SU-DHL-6 (cell line): ENCODE measurements around the gene FMN1.

ENCODE experiments used
- H2AFZ ChIP-seq: fragments of 200-600 bp; sonication (generic); 2 replicates; pipeline ENCODE4 v1.6.1; 2014; ENCODE audit warnings: low read depth, mild to moderate bottlenecking, moderate library complexity, mixed read lengths, antibody characterized with exemption, low read length; ENCODE audit not compliant: severe bottlenecking
- H3F3A ChIP-seq: fragments of 200-600 bp; shearing (Covaris generic); 2 replicates; pipeline ENCODE4 v1.6.0; 2016; ENCODE audit warnings: antibody characterized with exemption, mild to moderate bottlenecking; ENCODE audit not compliant: insufficient read depth
- H3K27ac ChIP-seq: fragments of 200-600 bp; sonication (generic); 2 replicates; pipeline ENCODE4 v1.5.1; 2016; ENCODE audit warnings: low read depth, mild to moderate bottlenecking, low read length, moderate library complexity, mixed read lengths
- H3K27me3 ChIP-seq: fragments of 200-600 bp; sonication (generic), shearing (Covaris generic); 2 replicates; pipeline ENCODE4 v1.6.0; 2014; ENCODE audit warnings: mild to moderate bottlenecking, low read length
- H3K36me3 ChIP-seq: fragments of 200-600 bp; sonication (generic); 2 replicates; pipeline ENCODE4 v1.6.1; 2014; ENCODE audit warnings: mild to moderate bottlenecking, low read length, mixed read lengths
- H3K4me2 ChIP-seq: fragments of 300-600, 200-600 bp; shearing (Covaris generic), sonication (generic); 2 replicates; pipeline ENCODE4 v1.6.0; 2014; ENCODE audit warnings: low read length, low read depth, mild to moderate bottlenecking; ENCODE audit not compliant: poor library complexity, severe bottlenecking
- H3K4me3 ChIP-seq: fragments of 200-600 bp; sonication (generic); 2 replicates; pipeline ENCODE4 v1.5.1; 2014; ENCODE audit warnings: antibody characterized with exemption, low read length, mild to moderate bottlenecking, mixed read lengths; ENCODE audit not compliant: insufficient read depth, poor library complexity, severe bottlenecking
- H3K79me2 ChIP-seq: fragments of 200-600 bp; sonication (generic); 2 replicates; pipeline ENCODE4 v1.6.1; 2014; ENCODE audit warnings: mild to moderate bottlenecking, low read length, moderate library complexity; ENCODE audit not compliant: insufficient read depth
- H3K9ac ChIP-seq: fragments of 200-600 bp; sonication (generic); 2 replicates; pipeline ENCODE4 v1.7.0; 2014; ENCODE audit warnings: mild to moderate bottlenecking, low read length
- H3K9me2 ChIP-seq: fragments of 200-600 bp; sonication (generic); replicated peaks from 2 replicates; pipeline ENCODE4 v1.6.1; 2014; ENCODE audit warnings: low read length; ENCODE audit not compliant: insufficient read depth
- H3K9me3 ChIP-seq: fragments of 200-600 bp; sonication (generic); 2 replicates; pipeline ENCODE4 v1.6.1; 2014; ENCODE audit warnings: low read length, mixed read lengths; ENCODE audit not compliant: insufficient read depth
- H4K20me1 ChIP-seq: fragments of 200-600 bp; sonication (generic); 2 replicates; pipeline ENCODE4 v1.6.1; 2014; ENCODE audit warnings: low read depth, mild to moderate bottlenecking, antibody characterized with exemption, low read length, moderate library complexity, mixed read lengths
- EZH2phosphoT487 ChIP-seq: fragments of 200-600 bp; sonication (generic), shearing (Covaris generic); conservative IDR thresholded peaks from 2 replicates; pipeline ENCODE4 v1.6.1; 2018; ENCODE audit warnings: mild to moderate bottlenecking, antibody characterized with exemption, low read length, moderate library complexity, mixed read lengths
- TF ChIP-seq, protein P1 (sequence below): fragments of 200-600 bp; sonication (generic); IDR thresholded peaks from one replicate; pipeline ENCODE4 v1.5.1; 2017; ENCODE audit warnings: antibody characterized with exemption, mild to moderate bottlenecking, low read length, moderate library complexity; ENCODE audit not compliant: insufficient read depth, poor library complexity, severe bottlenecking

Gene FMN1

DNA sequence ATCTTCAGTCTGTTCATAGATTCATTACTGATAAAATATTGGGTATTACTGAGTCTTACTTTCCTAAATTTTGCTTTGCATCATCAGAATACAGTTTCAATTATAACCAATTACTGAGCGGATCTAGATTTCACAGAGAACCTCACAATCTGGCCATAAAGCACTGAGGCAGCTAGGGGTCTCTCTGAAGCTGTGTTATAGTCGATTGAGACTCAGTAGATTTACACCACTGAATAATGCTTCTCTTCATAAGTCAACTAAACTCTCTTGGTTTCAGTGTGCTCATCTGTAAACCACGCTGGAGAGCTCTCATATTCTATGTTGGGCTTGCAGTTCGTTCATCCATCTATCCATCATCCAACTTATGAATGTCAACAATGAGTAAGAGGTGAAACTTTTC is 296.1 kb downstream of the FMN1 start:
- Histone ChIP-seq H3K27me3 (no peaks in the 10 kb centered on the region), H3K27ac (no peak overlapping the region), H3K36me3 (no peaks in the 10 kb centered on the region), H3K9me3 (no peaks in the 10 kb centered on the region), H3F3A (no peaks in the 10 kb centered on the region), H3K9ac (no peak overlapping the region), H3K9me2 (no peaks in the 10 kb centered on the region), H4K20me1 (no peaks in the 10 kb centered on the region), H2AFZ (no peak overlapping the region), H3K4me2 (no peak overlapping the region), H3K79me2 (no peaks in the 10 kb centered on the region), H3K4me3 (no peak overlapping the region)
- TF ChIP-seq, protein P1, sequence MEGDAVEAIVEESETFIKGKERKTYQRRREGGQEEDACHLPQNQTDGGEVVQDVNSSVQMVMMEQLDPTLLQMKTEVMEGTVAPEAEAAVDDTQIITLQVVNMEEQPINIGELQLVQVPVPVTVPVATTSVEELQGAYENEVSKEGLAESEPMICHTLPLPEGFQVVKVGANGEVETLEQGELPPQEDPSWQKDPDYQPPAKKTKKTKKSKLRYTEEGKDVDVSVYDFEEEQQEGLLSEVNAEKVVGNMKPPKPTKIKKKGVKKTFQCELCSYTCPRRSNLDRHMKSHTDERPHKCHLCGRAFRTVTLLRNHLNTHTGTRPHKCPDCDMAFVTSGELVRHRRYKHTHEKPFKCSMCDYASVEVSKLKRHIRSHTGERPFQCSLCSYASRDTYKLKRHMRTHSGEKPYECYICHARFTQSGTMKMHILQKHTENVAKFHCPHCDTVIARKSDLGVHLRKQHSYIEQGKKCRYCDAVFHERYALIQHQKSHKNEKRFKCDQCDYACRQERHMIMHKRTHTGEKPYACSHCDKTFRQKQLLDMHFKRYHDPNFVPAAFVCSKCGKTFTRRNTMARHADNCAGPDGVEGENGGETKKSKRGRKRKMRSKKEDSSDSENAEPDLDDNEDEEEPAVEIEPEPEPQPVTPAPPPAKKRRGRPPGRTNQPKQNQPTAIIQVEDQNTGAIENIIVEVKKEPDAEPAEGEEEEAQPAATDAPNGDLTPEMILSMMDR = no peak
- no peak for TF ChIP-seq EZH2phosphoT487

DNA sequence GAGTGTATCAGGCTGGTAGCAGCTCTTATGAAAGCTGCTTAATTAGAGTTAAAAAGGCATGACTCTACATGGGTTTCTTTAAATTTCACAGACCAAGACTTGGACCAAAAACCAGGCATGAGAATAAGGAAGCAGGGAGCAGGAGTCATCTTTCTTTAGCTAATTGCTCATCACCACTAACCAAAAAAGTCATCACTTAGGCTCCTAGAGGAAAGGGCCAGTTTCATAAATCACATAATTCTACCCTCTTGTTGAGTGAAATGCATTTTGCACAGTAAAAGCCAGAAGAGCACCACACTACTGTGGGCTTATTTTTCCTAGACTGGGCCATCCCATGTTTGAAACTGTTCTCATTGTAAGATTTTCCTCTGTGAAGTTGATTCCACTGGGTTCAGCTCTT is 301.1 kb downstream of the FMN1 start:
- Histone ChIP-seq H3K36me3 (no peaks in the 10 kb centered on the region), H3K4me3 (no peak overlapping the region), H3K9me2 (no peaks in the 10 kb centered on the region), H3K9me3 (no peaks in the 10 kb centered on the region), H3K79me2 (no peaks in the 10 kb centered on the region), H3K27ac (no peak overlapping the region), H4K20me1 (no peaks in the 10 kb centered on the region), H3K9ac (no peak overlapping the region), H3F3A (no peaks in the 10 kb centered on the region), H3K4me2 (no peak overlapping the region), H3K27me3 (no peaks in the 10 kb centered on the region), H2AFZ (no peak overlapping the region)
- TF ChIP-seq, protein P1 = no peak

DNA sequence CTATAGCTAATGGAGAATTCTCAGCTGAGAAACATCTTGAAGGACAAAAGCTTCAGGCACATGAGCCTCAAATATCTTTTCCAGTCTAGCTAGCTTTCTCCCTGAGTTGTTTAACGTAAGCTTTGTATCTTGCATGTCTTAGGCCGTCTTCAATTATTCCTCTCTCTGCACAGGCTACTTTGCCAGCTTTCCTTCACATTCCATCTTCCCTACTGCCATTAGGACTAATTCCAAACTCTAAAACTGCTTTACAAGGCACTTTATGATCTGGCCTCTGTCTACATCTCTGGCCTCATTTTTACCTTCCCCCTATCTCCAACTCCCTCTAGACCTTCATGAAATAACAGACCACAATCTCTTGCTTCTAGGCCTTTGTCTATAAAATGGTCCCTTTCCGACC is 305.3 kb downstream of the FMN1 start:
- Histone ChIP-seq H3K9me2 (no peaks in the 10 kb centered on the region), H3K27me3 (no peaks in the 10 kb centered on the region), H3K4me3 (no peak overlapping the region), H4K20me1 (no peaks in the 10 kb centered on the region), H3K4me2 (no peak overlapping the region), H3K9me3 (no peaks in the 10 kb centered on the region), H2AFZ (no peak overlapping the region), H3K79me2 (no peaks in the 10 kb centered on the region), H3K9ac (no peak overlapping the region), H3K36me3 (no peaks in the 10 kb centered on the region), H3F3A (no peaks in the 10 kb centered on the region), H3K27ac (no peak overlapping the region)
- TF ChIP-seq EZH2phosphoT487 = no peak
- TF ChIP-seq, protein P1 = no peak
